SK-N-SH treated with all-trans-retinoic acid at 6 μM for 48 hours (cell line): Measurements from ENCODE around the gene XIRP2.

Experiments
- ATAC-seq: fragments of 200-7000 bp; cut with Tn5 transposase; 3 replicates; pipeline ENCODE4 v1.9.1; 2020; ENCODE audit warnings: mild to moderate bottlenecking, moderate library complexity
- ARNTL ChIP-seq: fragments of 450-650 bp; formaldehyde crosslinking; IDR thresholded peaks from 2 replicates; pipeline ENCODE4 v1.5.0; 2020; ENCODE audit warnings: low read depth, mild to moderate bottlenecking, moderate library complexity, borderline replicate concordance
- BACH2 ChIP-seq: fragments of 250-450 bp; sonication (Bioruptor Pico); IDR thresholded peaks from 2 replicates; pipeline ENCODE4 v1.9.0; 2021; ENCODE audit warnings: mild to moderate bottlenecking, borderline replicate concordance
- CREB5 ChIP-seq: fragments of 250-450 bp; sonication (Bioruptor Pico); IDR thresholded peaks from 2 replicates; pipeline ENCODE4 v1.5.1; 2020; ENCODE audit warnings: low read depth, mild to moderate bottlenecking, moderate library complexity
- CSDC2 ChIP-seq: fragments of 250-450 bp; sonication (Bioruptor Pico); IDR thresholded peaks from 2 replicates; pipeline ENCODE4 v1.5.0; 2020; ENCODE audit warnings: mild to moderate bottlenecking, moderate library complexity
- CSRNP3 ChIP-seq: fragments of 250-450 bp; sonication (Bioruptor Pico); IDR thresholded peaks from 2 replicates; pipeline ENCODE4 v1.5.1; 2021; ENCODE audit warnings: mild to moderate bottlenecking, moderate library complexity
- ESRRG ChIP-seq: fragments of 250-450 bp; sonication (Bioruptor Pico); IDR thresholded peaks from 2 replicates; pipeline ENCODE4 v1.6.1; 2021; ENCODE audit warnings: mild to moderate bottlenecking
- GLIS3 ChIP-seq: fragments of 250-450 bp; sonication (Bioruptor Pico); IDR thresholded peaks from 2 replicates; pipeline ENCODE4 v1.5.0; 2020; ENCODE audit warnings: mild to moderate bottlenecking, moderate library complexity
- ISL1 ChIP-seq: fragments of 250-450 bp; sonication (Bioruptor Pico); IDR thresholded peaks from 2 replicates; pipeline ENCODE4 v2.1.2; 2022; ENCODE audit warnings: mild to moderate bottlenecking, moderate library complexity
- OSR1 ChIP-seq: fragments of 250-450 bp; sonication (Bioruptor Pico); IDR thresholded peaks from 2 replicates; pipeline ENCODE4 v1.8.0; 2022; ENCODE audit warnings: moderate library complexity, mild to moderate bottlenecking, inconsistent platforms
- POU6F1 ChIP-seq: fragments of 250-450 bp; sonication (Bioruptor Pico); IDR thresholded peaks from 2 replicates; pipeline ENCODE4 v1.8.0; 2021; ENCODE audit warnings: low read depth, mild to moderate bottlenecking, moderate library complexity, borderline replicate concordance
- PPARA ChIP-seq: fragments of 250-450 bp; sonication (Bioruptor Pico); IDR thresholded peaks from 2 replicates; pipeline ENCODE4 v1.5.0; 2020; ENCODE audit warnings: mild to moderate bottlenecking, borderline replicate concordance
- RARB ChIP-seq: fragments of 250-450 bp; sonication (Bioruptor Pico); IDR thresholded peaks from 2 replicates; pipeline ENCODE4 v1.8.0; 2021; ENCODE audit warnings: mild to moderate bottlenecking, moderate library complexity
- SNAI2 ChIP-seq: fragments of 250-450 bp; sonication (Bioruptor Pico); IDR thresholded peaks from 2 replicates; pipeline ENCODE4 v1.5.0; 2020; ENCODE audit warnings: mild to moderate bottlenecking, moderate library complexity
- TCF4 ChIP-seq: fragments of 250-450 bp; sonication (Bioruptor Pico); IDR thresholded peaks from 2 replicates; pipeline ENCODE4 v1.8.0; 2021; ENCODE audit warnings: mild to moderate bottlenecking, moderate library complexity, borderline replicate concordance
- TOX ChIP-seq: fragments of 250-450 bp; sonication (Bioruptor Pico); IDR thresholded peaks from 2 replicates; pipeline ENCODE4 v1.8.0; 2021; ENCODE audit warnings: mild to moderate bottlenecking, moderate library complexity, borderline replicate concordance
- TSHZ2 ChIP-seq: fragments of 250-450 bp; sonication (Bioruptor Pico); IDR thresholded peaks from 2 replicates; pipeline ENCODE4 v1.5.0; 2020; ENCODE audit warnings: mild to moderate bottlenecking, moderate library complexity
- ZC3H10 ChIP-seq: fragments of 250-450 bp; sonication (Bioruptor Pico); IDR thresholded peaks from 2 replicates; pipeline ENCODE4 v1.5.1; 2021; ENCODE audit warnings: mild to moderate bottlenecking, moderate library complexity
- ZFP3 ChIP-seq: fragments of 250-450 bp; sonication (Bioruptor Pico); IDR thresholded peaks from 2 replicates; pipeline ENCODE4 v1.5.0; 2020; ENCODE audit warnings: mild to moderate bottlenecking, moderate library complexity
- ZNF565 ChIP-seq: fragments of 450-650 bp; formaldehyde crosslinking; conservative IDR thresholded peaks from 2 replicates; pipeline ENCODE4 v1.5.0; 2020; ENCODE audit warnings: low read depth, mild to moderate bottlenecking, moderate library complexity
- ZNF70 ChIP-seq: fragments of 450-650 bp; formaldehyde crosslinking; IDR thresholded peaks from 2 replicates; pipeline ENCODE4 v1.5.0; 2020; ENCODE audit warnings: mild to moderate bottlenecking, moderate library complexity
- ZNF8 ChIP-seq: fragments of 450-650 bp; formaldehyde crosslinking; IDR thresholded peaks from 2 replicates; pipeline ENCODE4 v1.5.0; 2020; ENCODE audit warnings: mild to moderate bottlenecking, moderate library complexity

The XIRP2 gene

GRCh38 chr2:167048829-167049228, 160.5 kb downstream of the XIRP2 start:
- TF ChIP-seq ZNF8 (CRISPR knock-in tag) = no peak
- TF ChIP-seq ISL1 (CRISPR knock-in tag) = no peak
- no peak for TF ChIP-seq TSHZ2 (CRISPR knock-in tag)
- no peak for TF ChIP-seq CSRNP3
- no peak for TF ChIP-seq RARB (CRISPR knock-in tag)
- no peak for TF ChIP-seq OSR1 (CRISPR knock-in tag)
- no peak for TF ChIP-seq ZC3H10
- TF ChIP-seq TOX = no peak
- no peak for TF ChIP-seq BACH2 (CRISPR knock-in tag)
- TF ChIP-seq ARNTL (CRISPR knock-in tag) = no peak
- TF ChIP-seq PPARA = no peak
- TF ChIP-seq GLIS3 (CRISPR knock-in tag) = no peak
- ATAC-seq = no peak

- no peak for ATAC-seq
Measured at GRCh38 chr2:167049659-167050058, 161.4 kb downstream of the XIRP2 start.

More at GRCh38 chr2:167049659-167050058, 161.4 kb downstream of the XIRP2 start:
- TF ChIP-seq ESRRG = no peak
- TF ChIP-seq TCF4 (CRISPR knock-in tag) = no peak
- TF ChIP-seq CSDC2 (CRISPR knock-in tag) = no peak
- TF ChIP-seq ISL1 (CRISPR knock-in tag) = no peak
- no peak for TF ChIP-seq SNAI2 (CRISPR knock-in tag)
- TF ChIP-seq POU6F1 (CRISPR knock-in tag) = no peak
- no peak for TF ChIP-seq TOX
- no peak for TF ChIP-seq CSRNP3
- no peak for TF ChIP-seq RARB (CRISPR knock-in tag)
- TF ChIP-seq CREB5 (CRISPR knock-in tag) = no peak
- no peak for TF ChIP-seq PPARA
- TF ChIP-seq ZFP3 (CRISPR knock-in tag) = no peak
- TF ChIP-seq TSHZ2 (CRISPR knock-in tag) = no peak
- no peak for TF ChIP-seq ZNF565
- no peak for TF ChIP-seq ZNF70 (CRISPR knock-in tag)
- TF ChIP-seq, all 23 proteins: peak for 0
